Astrocyte (in vitro differentiated cells and primary cell): ENCODE data around the gene RHBDL1. TPM values are rescaled to one million over a fixed set of nuclear protein-coding genes. Genes with fewer than 3 reads are reported as not detected.

Experiments used
- DNase-seq: peaks from one replicate; pipeline ENCODE4 v3.0.0-alpha.2; 2010; ENCODE audit warnings: low read depth
- FAIRE-seq: peaks from 2 replicates; lab custom pipeline; 2011; peaks lifted over from hg19 to GRCh38; lab: Jason Lieb, UNC
- H2AFZ ChIP-seq: 2 replicates; pipeline ENCODE4 v1.6.0; 2012; ENCODE audit warnings: low read depth, low read length, inconsistent platforms
- H3K27ac ChIP-seq: 2 replicates; pipeline ENCODE4 v1.5.1; 2011; ENCODE audit warnings: low read depth, low read length, inconsistent platforms
- H3K27me3 ChIP-seq: 2 replicates; pipeline ENCODE4 v1.6.0; 2011; ENCODE audit warnings: low read length, inconsistent platforms; ENCODE audit not compliant: insufficient read depth
- H3K36me3 ChIP-seq: 2 replicates; pipeline ENCODE4 v1.5.1; 2011; ENCODE audit warnings: low read length, inconsistent platforms; ENCODE audit not compliant: insufficient read depth
- H3K4me1 ChIP-seq: 2 replicates; pipeline ENCODE4 v1.5.1; 2011; ENCODE audit warnings: low read length, inconsistent platforms; ENCODE audit not compliant: insufficient read depth
- H3K4me2 ChIP-seq: 2 replicates; pipeline ENCODE4 v1.6.0; 2012; ENCODE audit warnings: low read length, inconsistent platforms
- H3K4me3 ChIP-seq: 2 replicates; pipeline ENCODE4 v1.5.1; 2011; ENCODE audit warnings: low read depth, mild to moderate bottlenecking, low read length, inconsistent platforms; ENCODE audit not compliant: insufficient read depth
- H3K79me2 ChIP-seq: 2 replicates; pipeline ENCODE4 v1.6.0; 2012; ENCODE audit warnings: mild to moderate bottlenecking, low read length, inconsistent platforms; ENCODE audit not compliant: insufficient read depth
- H3K9ac ChIP-seq: 2 replicates; pipeline ENCODE4 v1.6.0; 2012; ENCODE audit warnings: mild to moderate bottlenecking, low read length, inconsistent platforms
- H3K9me3 ChIP-seq: 2 replicates; pipeline ENCODE4 v1.5.1; 2012; ENCODE audit warnings: low read depth, mild to moderate bottlenecking, low read length, inconsistent platforms; ENCODE audit not compliant: insufficient read depth
- H4K20me1 ChIP-seq: 2 replicates; pipeline ENCODE4 v1.6.0; 2012; ENCODE audit warnings: low read length, inconsistent platforms; ENCODE audit not compliant: insufficient read depth
- H3K27ac Mint-ChIP-seq: one replicate; pipeline ENCODE4 v1.8.0; 2021; ENCODE audit warnings: mild to moderate bottlenecking, mixed read lengths; ENCODE audit not compliant: unreplicated experiment
- H3K27me3 Mint-ChIP-seq: one replicate; pipeline ENCODE4 v1.8.0; 2021; ENCODE audit warnings: low read depth, mixed read lengths; ENCODE audit not compliant: unreplicated experiment
- H3K36me3 Mint-ChIP-seq: one replicate; pipeline ENCODE4 v1.8.0; 2021; ENCODE audit warnings: low read depth, mixed read lengths; ENCODE audit not compliant: unreplicated experiment
- H3K4me1 Mint-ChIP-seq: one replicate; pipeline ENCODE4 v1.8.0; 2021; ENCODE audit warnings: low read depth, mixed read lengths; ENCODE audit not compliant: unreplicated experiment
- H3K4me3 Mint-ChIP-seq: one replicate; pipeline ENCODE4 v1.8.0; 2021; ENCODE audit warnings: mild to moderate bottlenecking, moderate library complexity, mixed read lengths; ENCODE audit not compliant: unreplicated experiment
- H3K9me3 Mint-ChIP-seq: one replicate; pipeline ENCODE4 v1.8.0; 2021; ENCODE audit warnings: mild to moderate bottlenecking, mixed read lengths; ENCODE audit not compliant: unreplicated experiment
- EZH2 ChIP-seq: IDR thresholded peaks from 2 replicates; pipeline ENCODE4 v1.6.1; 2012; ENCODE audit warnings: mild to moderate bottlenecking, low read length, inconsistent platforms; ENCODE audit not compliant: insufficient read depth
- total RNA-seq: library from RNA; stranded (reverse); gene quantifications from 2 replicates; pipeline ENCODE4 v1.2.1, GENCODE V29; 2021
- TF ChIP-seq, protein P1 (sequence below): IDR thresholded peaks from 2 replicates; pipeline ENCODE4 v1.5.1; 2011; ENCODE audit warnings: low read depth, mild to moderate bottlenecking, inconsistent platforms, low read length, moderate library complexity; ENCODE audit not compliant: insufficient read depth

RHBDL1 gene
- total RNA-seq, 1 donor from 2014 or later: 4.9 TPM

DNA sequence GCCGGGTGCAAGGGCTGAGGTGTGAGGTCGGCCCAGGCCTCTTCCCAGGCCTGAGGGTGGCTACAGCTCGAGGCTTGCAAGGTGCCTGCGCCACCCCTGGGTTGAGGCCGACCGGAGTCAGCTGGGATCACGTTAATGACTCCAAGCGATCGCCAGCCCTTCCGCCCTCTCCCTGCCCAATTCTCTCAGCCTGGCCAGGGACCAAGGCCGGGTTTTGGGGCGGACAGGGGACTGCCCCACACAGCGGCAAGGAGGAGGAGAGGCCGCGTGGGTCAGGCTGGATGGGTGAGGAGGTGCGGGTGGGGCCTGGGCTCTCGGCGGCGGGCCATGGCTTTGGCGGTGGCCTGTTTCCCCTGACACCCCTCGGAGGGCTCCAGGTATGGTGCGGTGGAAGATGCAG, 17.9 kb downstream of the RHBDL1 start:
- Histone ChIP-seq H3K4me3 (no peak overlapping the region), H3K9me3 (no peaks in the 10 kb centered on the region), H4K20me1 (no peaks in the 10 kb centered on the region), H2AFZ (no peak overlapping the region), H3K4me2 (no peak overlapping the region), H3K36me3 (no peaks in the 10 kb centered on the region), H3K27me3 (peaks cover 12% of the 10 kb centered on the region), H3K4me1 (peaks cover 5% of the 10 kb centered on the region), H3K9ac (no peak overlapping the region), H3K79me2 (peaks cover 14% of the 10 kb centered on the region), H3K27ac (no peak overlapping the region)
- peaks cover 32% of the 10 kb centered on the region for H3K27me3 Mint-ChIP-seq
- peaks cover 2% of the 10 kb centered on the region for H3K4me1 Mint-ChIP-seq
- H3K4me3 Mint-ChIP-seq: no peak overlapping the region
- FAIRE-seq (no peak), DNase-seq (no peak)
- H3K9me3 Mint-ChIP-seq: no peaks in the 10 kb centered on the region
- H3K36me3 Mint-ChIP-seq: no peaks in the 10 kb centered on the region
- TF ChIP-seq EZH2: peak; percentile 72
- TF ChIP-seq, protein P1, sequence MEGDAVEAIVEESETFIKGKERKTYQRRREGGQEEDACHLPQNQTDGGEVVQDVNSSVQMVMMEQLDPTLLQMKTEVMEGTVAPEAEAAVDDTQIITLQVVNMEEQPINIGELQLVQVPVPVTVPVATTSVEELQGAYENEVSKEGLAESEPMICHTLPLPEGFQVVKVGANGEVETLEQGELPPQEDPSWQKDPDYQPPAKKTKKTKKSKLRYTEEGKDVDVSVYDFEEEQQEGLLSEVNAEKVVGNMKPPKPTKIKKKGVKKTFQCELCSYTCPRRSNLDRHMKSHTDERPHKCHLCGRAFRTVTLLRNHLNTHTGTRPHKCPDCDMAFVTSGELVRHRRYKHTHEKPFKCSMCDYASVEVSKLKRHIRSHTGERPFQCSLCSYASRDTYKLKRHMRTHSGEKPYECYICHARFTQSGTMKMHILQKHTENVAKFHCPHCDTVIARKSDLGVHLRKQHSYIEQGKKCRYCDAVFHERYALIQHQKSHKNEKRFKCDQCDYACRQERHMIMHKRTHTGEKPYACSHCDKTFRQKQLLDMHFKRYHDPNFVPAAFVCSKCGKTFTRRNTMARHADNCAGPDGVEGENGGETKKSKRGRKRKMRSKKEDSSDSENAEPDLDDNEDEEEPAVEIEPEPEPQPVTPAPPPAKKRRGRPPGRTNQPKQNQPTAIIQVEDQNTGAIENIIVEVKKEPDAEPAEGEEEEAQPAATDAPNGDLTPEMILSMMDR: no peak
- H3K27ac Mint-ChIP-seq: no peak overlapping the region

GRCh38 chr16:693766-694165, 18.3 kb downstream of the RHBDL1 start:
- Mint-ChIP-seq H3K9me3 (no peaks in the 10 kb centered on the region), H3K27me3 (peaks cover 34% of the 10 kb centered on the region), H3K4me3 (no peak overlapping the region), H3K4me1 (peaks cover 2% of the 10 kb centered on the region), H3K36me3 (no peaks in the 10 kb centered on the region), H3K27ac (no peak overlapping the region)
- TF ChIP-seq, protein P1: no peak
- TF ChIP-seq EZH2: peak; percentile 1
- Histone ChIP-seq H3K4me3 (no peak overlapping the region), H3K4me2 (no peak overlapping the region), H3K36me3 (no peaks in the 10 kb centered on the region), H3K79me2 (peaks cover 12% of the 10 kb centered on the region), H3K4me1 (peaks cover 5% of the 10 kb centered on the region), H2AFZ (no peak overlapping the region), H3K9me3 (no peaks in the 10 kb centered on the region), H3K27ac (no peak overlapping the region), H4K20me1 (no peaks in the 10 kb centered on the region), H3K9ac (no peak overlapping the region), H3K27me3 (peaks cover 13% of the 10 kb centered on the region)
- DNase-seq (no peak), FAIRE-seq (no peak)

- Mint-ChIP-seq H3K4me1 (peaks cover 2% of the 10 kb centered on the region), H3K36me3 (no peaks in the 10 kb centered on the region), H3K27me3 (peaks cover 37% of the 10 kb centered on the region), H3K27ac (no peak overlapping the region), H3K4me3 (no peak overlapping the region), H3K9me3 (no peaks in the 10 kb centered on the region)
- peak; percentile 81 for TF ChIP-seq EZH2
- TF ChIP-seq, protein P1: no peak
- no peak overlapping the region for H3K27ac ChIP-seq
- H3K36me3 ChIP-seq: no peaks in the 10 kb centered on the region
- H3K9ac ChIP-seq: no peak overlapping the region
- H2AFZ ChIP-seq: no peak overlapping the region
- no peak overlapping the region for H3K4me2 ChIP-seq
- peaks cover 5% of the 10 kb centered on the region for H3K4me1 ChIP-seq
- H3K27me3 ChIP-seq: peaks cover 13% of the 10 kb centered on the region
- H3K4me3 ChIP-seq: no peak overlapping the region
- DNase-seq (no peak), FAIRE-seq (no peak)
- peaks cover 6% of the 10 kb centered on the region for H3K79me2 ChIP-seq
- no peaks in the 10 kb centered on the region for H3K9me3 ChIP-seq
- H4K20me1 ChIP-seq: no peaks in the 10 kb centered on the region
Measured at GRCh38 chr16:694187-694862, 18.9 kb downstream of the RHBDL1 start.
